HUES48 (cell line): Measurements from ENCODE around the gene SMTNL2.

ENCODE experiments used
- H3K27ac ChIP-seq: one replicate; pipeline ENCODE4 v1.7.0; 2013; ENCODE audit warnings: low read depth, low read length, inconsistent platforms
- H3K27me3 ChIP-seq: 2 replicates; pipeline ENCODE4 v1.6.1; 2013; ENCODE audit warnings: mild to moderate bottlenecking, low read length; ENCODE audit not compliant: control insufficient read depth, insufficient read depth
- H3K36me3 ChIP-seq: 2 replicates; pipeline ENCODE4 v1.6.1; 2013; ENCODE audit warnings: low read length; ENCODE audit not compliant: control insufficient read depth, insufficient read depth
- H3K4me1 ChIP-seq: 2 replicates; pipeline ENCODE4 v1.6.1; 2013; ENCODE audit warnings: mild to moderate bottlenecking, low read length; ENCODE audit not compliant: control insufficient read depth, insufficient read depth
- H3K4me3 ChIP-seq: 2 replicates; pipeline ENCODE4 v1.5.1; 2013; ENCODE audit warnings: mild to moderate bottlenecking, low read depth, low read length
- H3K9ac ChIP-seq: 2 replicates; pipeline ENCODE4 v1.6.1; 2013; ENCODE audit warnings: mild to moderate bottlenecking, low read depth, low read length, moderate library complexity
- H3K9me3 ChIP-seq: 2 replicates; pipeline ENCODE4 v1.6.1; 2013; ENCODE audit warnings: low read length; ENCODE audit not compliant: control insufficient read depth, insufficient read depth

Gene SMTNL2

DNA sequence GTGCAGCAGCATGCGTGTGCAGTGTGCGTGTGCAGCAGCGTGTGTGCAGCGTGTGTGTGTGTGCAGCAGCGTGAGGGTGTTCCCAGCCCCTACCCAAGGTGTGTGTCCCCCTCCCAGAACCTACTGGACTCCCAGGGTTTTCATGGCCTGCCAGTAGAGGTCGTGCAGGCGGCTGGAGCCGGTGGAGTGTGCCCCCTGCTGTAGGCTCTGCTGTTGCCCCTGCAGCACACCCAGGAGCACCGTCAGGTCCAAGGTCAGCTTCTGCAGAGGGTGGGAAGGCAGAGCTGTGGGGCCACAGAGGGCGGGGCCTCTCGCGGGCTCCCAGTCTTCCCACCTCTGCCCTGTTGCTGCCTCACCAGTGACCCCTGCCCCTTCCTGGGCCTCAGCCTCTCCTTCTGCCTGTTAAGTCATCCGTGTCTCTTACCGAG lies 44.1 kb upstream of the SMTNL2 start:
- Histone ChIP-seq H3K9me3 (no peaks in the 10 kb centered on the region), H3K4me3 (no peak overlapping the region), H3K4me1 (peaks cover 14% of the 10 kb centered on the region), H3K9ac (no peak overlapping the region), H3K36me3 (peaks cover 76% of the 10 kb centered on the region), H3K27me3 (no peaks in the 10 kb centered on the region), H3K27ac (no peak overlapping the region)

DNA sequence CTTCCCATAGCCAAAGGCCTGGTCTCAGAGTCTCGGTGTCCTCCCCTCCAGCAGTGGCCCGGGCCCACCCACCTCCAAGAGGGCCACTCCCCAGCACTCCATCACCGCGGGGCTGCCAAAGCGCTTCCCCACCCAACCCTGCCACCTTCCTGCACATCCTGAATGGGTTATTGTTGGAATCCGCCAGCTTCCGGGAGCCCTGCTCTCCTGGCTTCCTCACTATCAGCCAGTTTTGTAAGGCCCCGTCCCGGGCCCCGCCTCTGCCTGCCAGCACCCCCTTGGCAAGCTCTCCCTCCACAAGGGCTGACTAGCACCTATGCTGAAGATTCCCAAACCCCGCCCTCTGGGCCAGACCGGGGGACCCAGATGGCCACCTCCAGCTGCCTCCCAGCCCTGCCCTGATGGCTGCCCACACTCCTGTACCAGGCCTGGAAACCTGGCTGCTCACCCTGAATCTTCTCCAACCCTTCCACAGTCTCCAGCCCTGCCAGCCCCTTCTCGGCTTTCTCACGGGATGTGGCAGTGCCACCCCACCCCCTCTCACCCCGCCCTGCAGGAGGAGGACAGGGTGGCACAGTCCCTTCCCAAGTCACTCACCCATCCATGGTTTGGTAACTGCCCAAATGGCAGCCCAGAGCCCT lies 43.5 kb upstream of the SMTNL2 start:
- Histone ChIP-seq H3K27me3 (no peaks in the 10 kb centered on the region), H3K9ac (no peak overlapping the region), H3K4me1 (peaks cover 10% of the 10 kb centered on the region; the same call in 1 of the 2 replicates), H3K27ac (no peak overlapping the region), H3K9me3 (no peaks in the 10 kb centered on the region), H3K4me3 (no peak overlapping the region), H3K36me3 (peaks cover 81% of the 10 kb centered on the region)

DNA sequence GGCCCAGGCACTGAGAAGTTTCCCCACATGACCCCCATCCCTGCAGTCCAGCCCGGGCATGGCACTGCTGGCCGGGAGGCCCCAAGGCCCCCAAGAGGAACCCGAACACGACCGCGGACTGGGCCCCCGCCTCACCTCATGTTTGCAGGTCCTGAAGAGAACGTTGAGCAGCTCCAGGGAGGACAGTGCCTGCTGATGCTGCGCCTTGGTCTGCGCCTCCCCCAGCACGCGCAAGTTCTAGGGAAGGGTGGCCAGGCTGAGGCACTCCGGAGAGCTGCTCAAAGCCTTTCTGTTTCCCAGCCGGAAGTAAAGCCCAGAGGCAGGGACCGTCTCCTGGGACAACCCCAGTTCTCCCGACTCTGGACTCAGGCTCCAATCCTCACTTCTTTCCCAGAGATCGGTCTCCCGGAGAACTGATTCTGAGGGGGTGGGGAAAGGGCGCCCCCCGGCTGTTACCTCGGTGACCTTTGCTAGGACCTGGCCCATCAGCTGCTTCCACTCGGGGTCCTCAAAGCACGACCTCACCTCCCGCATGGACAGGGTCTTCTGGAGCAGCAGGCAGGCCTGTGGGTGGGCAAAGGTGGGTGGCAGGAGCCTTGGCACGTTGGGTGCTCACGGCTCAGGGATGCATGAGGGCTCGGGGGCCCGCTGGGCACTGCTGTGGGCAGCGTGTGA lies 42.9 kb upstream of the SMTNL2 start:
- Histone ChIP-seq H3K27ac (no peak overlapping the region), H3K4me1 (peaks cover 6% of the 10 kb centered on the region; the same call in 1 of the 2 replicates), H3K36me3 (peaks cover 88% of the 10 kb centered on the region), H3K27me3 (no peaks in the 10 kb centered on the region), H3K9me3 (no peaks in the 10 kb centered on the region), H3K9ac (no peak overlapping the region), H3K4me3 (no peak overlapping the region)

DNA sequence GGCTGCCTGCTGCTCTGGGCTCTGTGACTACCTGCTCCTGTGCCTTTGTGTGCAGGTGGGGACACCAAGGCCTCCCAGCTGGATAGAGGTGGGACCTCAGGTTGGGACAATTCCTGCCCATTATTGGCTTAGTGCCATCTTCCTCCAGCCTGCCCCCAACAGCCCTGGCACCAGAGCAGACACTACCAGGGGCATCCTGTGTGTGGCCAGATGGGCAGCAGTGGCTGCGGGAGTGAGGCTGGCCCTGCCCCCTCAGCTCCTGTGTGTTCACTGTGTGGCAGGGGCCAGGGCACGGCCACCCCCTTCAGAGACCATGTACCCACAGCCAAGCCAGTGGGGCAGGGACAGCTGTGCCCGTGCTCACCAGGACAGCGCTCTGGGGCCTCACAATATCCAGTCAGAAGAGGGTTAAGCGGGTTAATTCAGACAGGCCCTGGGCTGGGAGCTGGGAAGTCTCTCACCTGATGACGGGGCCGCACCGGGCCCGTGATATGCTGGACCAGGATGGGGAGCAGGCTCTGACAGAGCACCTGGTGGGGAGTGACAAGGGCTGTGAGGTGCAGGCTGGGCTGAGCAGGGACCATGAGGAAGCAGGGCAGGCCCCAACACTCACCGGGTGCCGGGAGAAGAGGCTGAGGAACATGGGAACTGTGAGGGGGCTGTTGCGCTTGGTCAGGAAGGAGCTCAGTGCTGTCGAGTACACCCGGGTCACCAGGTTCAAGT lies 42.2 kb upstream of the SMTNL2 start:
- Histone ChIP-seq H3K36me3 (peaks cover 95% of the 10 kb centered on the region), H3K27ac (no peak overlapping the region), H3K9ac (no peak overlapping the region)

DNA sequence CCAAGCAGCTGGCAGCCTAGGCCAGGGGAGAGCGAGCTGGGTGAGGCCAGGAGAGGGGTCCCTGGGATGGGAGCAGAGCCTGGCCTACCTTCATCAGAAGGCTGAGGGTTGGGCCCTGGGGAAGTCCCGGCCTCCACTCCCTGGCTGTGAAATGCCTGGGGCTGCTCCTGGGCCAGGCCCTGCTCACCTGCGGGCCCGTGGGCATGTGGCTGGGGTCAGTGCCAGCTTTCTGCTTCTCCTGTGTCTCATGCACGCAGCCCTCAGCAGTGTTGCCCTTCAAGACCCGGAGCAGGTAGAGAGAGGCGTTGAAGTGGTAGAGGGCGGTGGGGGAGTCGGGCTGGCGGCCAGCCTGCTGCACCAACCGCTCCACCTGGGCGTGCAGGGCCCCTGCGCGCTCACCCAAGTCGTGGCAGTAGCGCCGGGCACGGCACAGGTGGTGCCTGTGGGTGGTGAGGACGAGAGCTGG lies 41.6 kb upstream of the SMTNL2 start:
- H3K27me3 ChIP-seq: no peaks in the 10 kb centered on the region
- H3K4me1 ChIP-seq: no peaks in the 10 kb centered on the region
- H3K9me3 ChIP-seq: no peaks in the 10 kb centered on the region
- no peak overlapping the region for H3K27ac ChIP-seq
- H3K9ac ChIP-seq: no peak overlapping the region
- peaks cover 96% of the 10 kb centered on the region for H3K36me3 ChIP-seq
- H3K4me3 ChIP-seq: no peak overlapping the region

More for the DNA sequence above, 42.2 kb upstream of the SMTNL2 start:
- Histone ChIP-seq H3K9me3 (no peaks in the 10 kb centered on the region), H3K4me3 (no peak overlapping the region), H3K27me3 (no peaks in the 10 kb centered on the region), H3K4me1 (no peaks in the 10 kb centered on the region)

DNA sequence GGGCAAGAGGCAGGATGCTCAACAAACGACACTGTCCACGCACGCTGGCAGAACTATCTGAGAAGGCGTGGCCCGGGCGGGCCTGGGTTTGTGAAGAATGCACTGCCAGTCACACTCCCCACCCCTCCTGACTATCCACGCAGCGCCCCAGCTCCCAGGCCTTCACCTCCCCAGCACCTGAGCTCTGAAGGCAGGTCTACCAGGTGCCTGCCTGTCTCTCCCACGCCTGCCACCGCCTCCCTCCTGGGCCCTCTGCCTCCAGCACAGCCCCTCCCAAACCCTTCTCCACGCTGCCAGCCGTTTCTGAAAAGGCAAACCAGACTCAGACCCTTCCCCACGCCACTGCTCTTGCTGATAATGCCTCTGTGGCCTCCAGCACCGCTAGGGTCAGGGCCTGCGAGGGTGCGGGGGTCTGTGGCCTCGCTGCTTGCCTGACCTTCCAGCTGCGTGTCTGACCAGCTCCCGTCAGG lies 40.7 kb upstream of the SMTNL2 start:
- peaks cover 96% of the 10 kb centered on the region for H3K36me3 ChIP-seq
- H3K4me3 ChIP-seq: no peak overlapping the region
- no peak overlapping the region for H3K9ac ChIP-seq
- no peaks in the 10 kb centered on the region for H3K9me3 ChIP-seq
- H3K4me1 ChIP-seq: no peaks in the 10 kb centered on the region
- no peaks in the 10 kb centered on the region for H3K27me3 ChIP-seq
- H3K27ac ChIP-seq: no peak overlapping the region

DNA sequence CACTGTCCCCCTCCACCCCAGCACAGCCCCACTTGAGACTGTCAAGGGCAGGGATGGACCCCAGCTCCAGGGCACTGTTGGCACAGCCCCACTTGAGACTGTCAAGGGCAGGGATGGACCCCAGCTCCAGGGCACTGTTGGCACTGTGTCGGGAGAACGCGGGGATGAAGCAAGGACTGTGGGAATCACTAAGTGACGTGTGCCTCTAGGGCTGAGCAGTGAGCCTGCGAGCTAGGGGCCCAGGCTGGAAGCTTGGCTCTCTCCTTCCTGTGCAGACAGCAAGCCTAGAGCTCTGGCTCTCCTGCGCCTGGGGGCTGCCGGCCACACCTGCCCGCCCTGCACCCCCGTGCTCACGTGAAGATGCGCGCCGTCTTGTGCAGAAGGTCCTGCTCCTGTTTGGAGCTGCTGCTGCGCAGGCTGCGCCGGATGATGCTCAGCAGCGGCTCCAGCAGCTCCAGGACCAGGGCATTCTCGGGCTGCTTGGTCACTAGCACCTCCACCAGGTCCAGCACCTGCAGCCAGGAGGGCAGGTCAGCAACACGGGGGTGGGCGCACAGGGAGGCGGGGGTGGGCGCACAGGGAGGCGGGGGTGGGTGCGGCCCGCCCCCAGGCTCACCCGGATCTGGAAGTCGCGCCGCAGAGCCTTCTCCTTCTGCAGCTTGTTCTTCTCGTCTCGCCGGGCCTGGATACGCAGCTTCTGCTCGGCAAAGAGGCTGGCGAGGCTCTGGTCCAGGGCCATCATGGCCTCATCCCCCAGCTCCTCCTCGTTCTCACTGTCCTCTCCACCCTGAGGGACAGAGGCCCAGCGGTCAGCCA lies 40.0 kb upstream of the SMTNL2 start:
- H3K36me3 ChIP-seq: peaks cover 96% of the 10 kb centered on the region
- no peaks in the 10 kb centered on the region for H3K9me3 ChIP-seq
- H3K4me3 ChIP-seq: no peak overlapping the region
- no peak overlapping the region for H3K9ac ChIP-seq
- no peaks in the 10 kb centered on the region for H3K4me1 ChIP-seq
- H3K27ac ChIP-seq: no peak overlapping the region
- H3K27me3 ChIP-seq: no peaks in the 10 kb centered on the region

DNA sequence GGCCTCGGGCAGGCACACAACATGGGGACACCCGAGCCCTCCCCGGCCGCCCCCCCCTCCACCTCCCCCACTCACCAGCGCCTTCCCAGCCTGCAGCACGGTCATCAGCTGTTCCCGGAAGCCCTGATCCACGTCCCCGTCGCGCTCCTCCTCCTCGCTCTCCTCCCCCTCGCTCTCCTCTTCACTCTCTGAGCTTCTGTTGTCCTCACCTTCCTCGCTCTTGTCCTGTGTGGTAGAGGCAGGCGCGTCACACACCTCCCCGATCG lies 39.4 kb upstream of the SMTNL2 start:
- H3K4me3 ChIP-seq: no peak overlapping the region
- peaks cover 96% of the 10 kb centered on the region for H3K36me3 ChIP-seq
- H3K9me3 ChIP-seq: no peaks in the 10 kb centered on the region
- no peaks in the 10 kb centered on the region for H3K27me3 ChIP-seq
- H3K9ac ChIP-seq: no peak overlapping the region
- no peak overlapping the region for H3K27ac ChIP-seq
- no peaks in the 10 kb centered on the region for H3K4me1 ChIP-seq

DNA sequence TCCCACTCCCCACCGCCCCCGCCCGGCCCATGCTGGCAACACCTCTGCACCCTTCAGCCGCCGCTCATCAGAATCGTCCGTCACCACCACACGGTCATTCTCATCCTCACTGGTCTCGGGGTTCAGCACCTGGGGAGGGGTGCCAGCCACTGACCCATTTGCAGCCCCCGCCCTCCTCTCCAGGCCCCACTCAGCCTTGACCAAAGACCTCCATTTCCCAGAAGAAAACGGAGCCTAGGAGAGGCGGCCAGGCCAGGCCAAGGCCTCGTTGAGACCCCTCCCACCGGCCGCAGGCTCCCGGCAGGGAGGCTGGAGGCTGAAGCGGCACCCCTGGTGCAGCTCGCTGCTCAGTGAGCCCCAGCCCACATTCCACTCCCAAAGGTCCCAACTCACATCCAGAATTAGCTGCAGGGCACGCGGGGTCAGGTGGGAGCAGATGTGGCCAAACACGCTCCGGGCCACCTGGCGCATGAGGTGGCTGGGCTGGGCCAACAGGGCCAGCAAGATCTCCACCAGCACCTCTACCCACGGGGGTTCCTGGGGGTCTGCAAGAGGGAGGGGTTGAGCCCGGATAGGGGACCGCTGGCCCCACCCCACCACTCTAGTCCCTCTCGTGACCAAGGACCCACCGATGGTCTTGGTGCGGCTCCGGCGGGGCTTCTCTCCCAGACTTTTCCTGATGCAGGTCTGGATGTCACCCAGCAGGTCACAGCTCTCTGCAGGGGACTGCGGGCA lies 38.9 kb upstream of the SMTNL2 start:
- Histone ChIP-seq H3K9ac (no peak overlapping the region), H3K9me3 (no peaks in the 10 kb centered on the region), H3K27me3 (no peaks in the 10 kb centered on the region), H3K4me3 (no peak overlapping the region), H3K4me1 (no peaks in the 10 kb centered on the region), H3K27ac (no peak overlapping the region), H3K36me3 (peaks cover 96% of the 10 kb centered on the region)

DNA sequence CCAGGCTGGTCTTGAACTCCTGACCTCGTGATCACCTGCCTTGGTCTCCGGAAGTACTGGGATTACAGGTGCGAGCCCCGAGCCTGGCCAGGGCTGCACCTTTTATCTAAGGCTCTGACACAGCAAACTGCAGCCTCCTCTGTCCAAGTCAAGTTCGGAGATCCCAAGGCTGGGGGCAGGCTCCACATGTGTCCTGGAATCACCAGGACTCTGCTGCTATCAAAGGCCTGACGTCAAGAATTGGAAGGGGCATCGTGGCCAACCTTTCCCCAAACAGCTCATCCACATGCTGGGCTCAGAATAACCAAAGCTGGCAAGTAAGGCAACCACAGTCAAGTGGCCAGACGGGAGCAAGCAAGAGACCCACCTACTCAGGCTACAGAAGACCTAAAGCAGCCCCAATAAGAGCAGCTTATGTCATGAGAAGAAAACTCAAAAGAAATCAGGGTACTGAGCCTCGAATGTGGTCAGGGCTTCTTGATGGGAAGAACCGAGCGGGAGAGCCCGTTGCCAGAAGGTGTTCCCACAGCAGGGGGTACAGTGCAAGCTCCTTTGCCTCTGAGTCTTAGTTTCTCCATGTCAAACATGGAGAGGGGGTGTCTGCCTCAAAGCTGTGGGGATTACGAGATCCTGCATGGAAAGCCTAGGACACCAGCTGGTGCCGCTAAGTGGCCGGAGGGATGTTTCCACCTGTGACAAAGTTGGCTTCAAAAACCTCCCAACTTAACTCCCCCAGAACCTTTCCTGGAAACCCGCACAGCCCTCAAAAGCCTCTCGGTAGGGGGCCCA lies 37.0 kb upstream of the SMTNL2 start:
- Histone ChIP-seq H3K9me3 (no peaks in the 10 kb centered on the region), H3K36me3 (peaks cover 95% of the 10 kb centered on the region), H3K4me3 (no peak overlapping the region), H3K27ac (no peak overlapping the region), H3K9ac (no peak overlapping the region), H3K27me3 (no peaks in the 10 kb centered on the region), H3K4me1 (no peaks in the 10 kb centered on the region)
